GM12878 (cell line): Measurements from ENCODE around the gene WFS1. TPM values are rescaled to one million over a fixed set of nuclear protein-coding genes. Genes with fewer than 3 reads are reported as not detected.

Source experiments
- ATAC-seq: fragments of 200-7000 bp; cut with Tn5 transposase; 3 replicates; pipeline ENCODE4 v1.9.1; 2020; ENCODE audit warnings: mild to moderate bottlenecking, moderate library complexity
- BruUV-seq: library from RNA; stranded (reverse); fragments of 400-500 nt; replicated peaks from 2 replicates; lab custom pipeline; 2021; lab: Mats Ljungman, UMichigan
- CTCF ChIA-PET: fragments of 300-600 bp; sonication (Branson Sonifier 250); formaldehyde crosslinking; extraction: SDS; loops from one replicate; lab custom pipeline; 2021; ENCODE audit warnings: inconsistent platforms; lab: Yijun Ruan, JAX
- POLR2A ChIA-PET: fragments of 350-600 bp; formaldehyde crosslinking; extraction: SDS; loops from one replicate; lab custom pipeline; 2021; ENCODE audit warnings: inconsistent platforms; lab: Charles Lee
- RAD21 ChIA-PET: fragments of 300-600 bp; sonication (Branson Sonifier 250); formaldehyde crosslinking; loops from one replicate; lab custom pipeline; 2023; ENCODE audit warnings: antibody characterized with exemption; ENCODE audit not compliant: unreplicated experiment; lab: Charles Lee
- SMC1A ChIA-PET: fragments of 300-600 bp; sonication (Branson Sonifier 250); formaldehyde crosslinking; loops from one replicate; lab custom pipeline; 2023; ENCODE audit not compliant: unreplicated experiment, uncharacterized antibody; lab: Charles Lee
- DNase-seq: peaks from one replicate; pipeline ENCODE4 v3.0.0-alpha.2; 2011; ENCODE audit warnings: low read depth, low spot score
- FAIRE-seq: peaks from 3 replicates; lab custom pipeline; 2011; peaks lifted over from hg19 to GRCh38; lab: Jason Lieb, UNC
- H2AFZ ChIP-seq: 2 replicates; pipeline ENCODE4 v1.6.0; 2011; ENCODE audit warnings: low read depth, low read length, control low read depth; ENCODE audit not compliant: control insufficient read depth
- H3K27ac ChIP-seq: 2 replicates; pipeline ENCODE4 v1.5.1; 2011; ENCODE audit warnings: control low read depth; ENCODE audit not compliant: control insufficient read depth, insufficient read depth
- H3K27me3 ChIP-seq, 2 experiments: replicated peaks in 1 of 2; 2 replicates each; pipeline versions ENCODE4 v1.6.0 to v1.6.1; 2011; ENCODE audit warnings: low read length in 1 of 2; ENCODE audit not compliant: control insufficient read depth in 2 of 2, insufficient read depth in 2 of 2
- H3K36me3 ChIP-seq, 2 experiments: 2 replicates each; pipeline ENCODE4 v1.5.1; 2011; ENCODE audit warnings: low read length in 1 of 2; ENCODE audit not compliant: control insufficient read depth in 2 of 2, insufficient read depth in 2 of 2
- H3K4me1 ChIP-seq: 2 replicates; pipeline ENCODE4 v1.6.1; 2011; ENCODE audit warnings: mild to moderate bottlenecking, low read length, moderate library complexity, mixed read lengths; ENCODE audit not compliant: control insufficient read depth, insufficient read depth
- H3K4me2 ChIP-seq: 2 replicates; pipeline ENCODE4 v1.6.0; 2011; ENCODE audit warnings: control low read depth; ENCODE audit not compliant: control insufficient read depth, insufficient read depth
- H3K4me3 ChIP-seq: fragments of 200-600 bp; sonication (generic); 2 replicates; pipeline ENCODE4 v1.5.1; 2016
- H3K79me2 ChIP-seq: 2 replicates; pipeline ENCODE4 v1.6.0; 2011; ENCODE audit warnings: low read length; ENCODE audit not compliant: control insufficient read depth, insufficient read depth
- H3K9ac ChIP-seq: 2 replicates; pipeline ENCODE4 v1.8.0; 2011; ENCODE audit warnings: low read length, control low read depth, mixed read lengths; ENCODE audit not compliant: control insufficient read depth, insufficient read depth
- H3K9me3 ChIP-seq: replicated peaks from 3 replicates; pipeline ENCODE4 v1.5.1; 2011; ENCODE audit warnings: mild to moderate bottlenecking, low read length; ENCODE audit not compliant: control insufficient read depth, insufficient read depth
- H4K20me1 ChIP-seq: 2 replicates; pipeline ENCODE4 v1.6.0; 2011; ENCODE audit not compliant: control insufficient read depth, insufficient read depth
- BACH1 ChIP-seq: fragments of 450-650 bp; IDR thresholded peaks from 2 replicates; pipeline ENCODE4 v1.6.1; 2017; ENCODE audit warnings: mild to moderate bottlenecking, borderline replicate concordance
- E4F1 ChIP-seq: fragments of 450-650 bp; IDR thresholded peaks from 2 replicates; pipeline ENCODE4 v1.6.1; 2018; ENCODE audit warnings: borderline replicate concordance, mild to moderate bottlenecking; ENCODE audit not compliant: partially characterized antibody
- ELK1 ChIP-seq: IDR thresholded peaks from 2 replicates; pipeline ENCODE4 v1.6.1; 2012; ENCODE audit warnings: low read depth, low read length, improper control_type of control experiment
- MEF2A ChIP-seq: IDR thresholded peaks from 2 replicates; pipeline ENCODE4 v1.6.1; 2011; ENCODE audit warnings: low read depth, mild to moderate bottlenecking, low read length, moderate library complexity; ENCODE audit not compliant: insufficient read depth
- MLLT1 ChIP-seq: fragments of 450-650 bp; IDR thresholded peaks from 2 replicates; pipeline ENCODE4 v1.6.1; 2016; ENCODE audit warnings: mild to moderate bottlenecking
- NKRF ChIP-seq: fragments of 450-650 bp; conservative IDR thresholded peaks from 2 replicates; pipeline ENCODE4 v1.6.1; 2017; ENCODE audit warnings: mild to moderate bottlenecking, moderate library complexity
- NRF1 ChIP-seq: conservative IDR thresholded peaks from 2 replicates; pipeline ENCODE4 v1.6.1; 2011; ENCODE audit warnings: mild to moderate bottlenecking, low read depth, low read length, improper control_type of control experiment
- PAX8 ChIP-seq: fragments of 450-650 bp; IDR thresholded peaks from 2 replicates; pipeline ENCODE4 v1.6.1; 2017; ENCODE audit warnings: mild to moderate bottlenecking, moderate library complexity
- POLR2AphosphoS5 ChIP-seq: IDR thresholded peaks from 2 replicates; pipeline ENCODE4 v1.6.1; 2011; ENCODE audit warnings: mild to moderate bottlenecking, low read length, inconsistent platforms
- RELA ChIP-seq: fragments of 450-650 bp; IDR thresholded peaks from 2 replicates; pipeline ENCODE4 v1.8.0; 2014; ENCODE audit warnings: borderline replicate concordance; ENCODE audit not compliant: partially characterized antibody
- SKIL ChIP-seq: fragments of 450-650 bp; IDR thresholded peaks from 2 replicates; pipeline ENCODE4 v1.6.1; 2017; ENCODE audit warnings: mild to moderate bottlenecking, low read depth, inconsistent platforms; ENCODE audit not compliant: poor library complexity, severe bottlenecking
- SUPT20H ChIP-seq: IDR thresholded peaks from 2 replicates; pipeline ENCODE4 v1.6.1; 2011; ENCODE audit warnings: low read depth, mild to moderate bottlenecking, low read length, moderate library complexity, borderline replicate concordance; ENCODE audit not compliant: control insufficient read depth
- ZNF217 ChIP-seq: fragments of 450-650 bp; IDR thresholded peaks from 2 replicates; pipeline ENCODE4 v1.6.1; 2017; ENCODE audit warnings: antibody characterized with exemption, mild to moderate bottlenecking
- WGBS: methylation state at CpG from one replicate; pipeline ENCODE4 v1.1.6; 2016; ENCODE audit warnings: low lambda C conversion rate; ENCODE audit not compliant: insufficient replicate concordance, insufficient coverage; ENCODE audit errors: missing lambda C conversion rate; 5-methylcytosine and 5-hydroxymethylcytosine counted together
- in situ Hi-C: fragments of 300-500 bp; cut with MboI; formaldehyde crosslinking; loops from 9 replicates; pipeline ENCODE4 v1.14.3; 2018; ENCODE audit warnings: mixed read lengths
- intact Hi-C: fragments of 100-400 bp; cut with micrococcal nuclease; formaldehyde crosslinking; loops from one replicate; pipeline ENCODE4 v1.14.2; 2022; ENCODE audit not compliant: unreplicated experiment
- polyA plus RNA-seq, 11 experiments: library from polyadenylated mRNA; depleted of rRNA in 4 of 11; unstranded in 6 of 11; stranded (reverse) in 5 of 11; fragments of >200 nt; fragmentation: Nextera tagmentation in 4 of 11; fragmentation: Illumina TruSeq in 1 of 11; extraction: Ambion mirVana in 4 of 11; extraction: Trizol in 1 of 11; gene quantifications; 1 replicate in 1 of 11; 2 replicates in 10 of 11; pipeline versions ENCODE4 v1.2.1 to v1.2.3, GENCODE V29; 2011 to 2016; ENCODE audit warnings: inconsistent platforms in 2 of 11, missing spikeins in 2 of 11, low read depth in 1 of 11
- total RNA-seq, 4 experiments: library from RNA; depleted of rRNA in 3 of 4; stranded (reverse); fragments of >200 nt in 3 of 4; fragmentation: Illumina TruSeq in 1 of 4; extraction: Trizol in 1 of 4; gene quantifications; 2 replicates each; pipeline versions ENCODE4 v1.2.1 to v1.2.3, GENCODE V29; 2013 to 2021

Gene WFS1
- total and polyA plus RNA-seq, 10 of the 15 experiments (the other 5 are each of a cell fraction or from before 2014, with no cell fraction given), result 0.31 to 4.7 (median 2.0) TPM

GRCh38 chr4:6259886-6260285, 9.8 kb upstream of the WFS1 start:
- ChIA-PET POLR2A (interaction anchor here (0.6 kb wide), 1 partner anchor 125 kb away, joined by 3 read pairs; no protein-coding TSS in a partner anchor), RAD21 (interaction anchor here (0.6 to 9.6 kb wide), 8 partner anchors 9 to 72 kb away, joined by 3 to 156 read pairs (median 4); partner anchors contain the start of gene WFS1), CTCF (interaction anchor here (0.8 to 15.8 kb wide), 7 partner anchors 7 to 262 kb away, joined by 3 to 419 read pairs (median 5); no protein-coding TSS in a partner anchor), SMC1A (interaction anchor here (1.0 to 9.1 kb wide), 7 partner anchors 9 to 71 kb away, joined by 3 to 96 read pairs (median 4); partner anchors contain the start of gene WFS1)
- intact Hi-C loops (no loop called here), in situ Hi-C loops (no loop called here)
- DNase-seq, result no peak
- Histone ChIP-seq H4K20me1 (no peaks in the 10 kb centered on the region), H3K27me3 (no peaks in the 10 kb centered on the region), H3K4me2 (no peak overlapping the region), H3K9me3 (no peaks in the 10 kb centered on the region), H3K4me1 (peaks cover 5% of the 10 kb centered on the region; the same call in 1 of the 2 replicates), H3K36me3 (no peaks in the 10 kb centered on the region), H3K9ac (no peak overlapping the region), H3K27ac (no peak overlapping the region), H3K79me2 (no peaks in the 10 kb centered on the region), H3K4me3 (no peak overlapping the region), H2AFZ (no peak overlapping the region)
- ATAC-seq, result no peak
- 76% methylated on average over 8 of the region's 8 CpGs for WGBS
- no TSS peak for BruUV-seq
- FAIRE-seq, result no peak
- TF ChIP-seq NRF1, result no peak
- no peak for TF ChIP-seq PAX8
- TF ChIP-seq ELK1, result no peak
- no peak for TF ChIP-seq POLR2AphosphoS5
- TF ChIP-seq E4F1, result no peak
- TF ChIP-seq ZNF217, result no peak
- no peak for TF ChIP-seq MLLT1
- no peak for TF ChIP-seq NKRF
- TF ChIP-seq SKIL, result no peak
- no peak for TF ChIP-seq RELA
- no peak for TF ChIP-seq SUPT20H
- TF ChIP-seq MEF2A, result no peak
- TF ChIP-seq BACH1, result no peak
